HG02678 (cell line): ENCODE data around the gene MYO9B.
"Not testable (repeated sequence)": the region's sequence is repeated elsewhere in the genome, so short reads cannot be mapped to it uniquely, and the experiment has no call there.

Source experiments
- ATAC-seq: cut with Tn5 transposase; IDR thresholded peaks from one replicate; pipeline ENCODE4 v1.9.1; 2021; ENCODE audit warnings: mild to moderate bottlenecking, moderate library complexity; ENCODE audit not compliant: unreplicated experiment

MYO9B gene

DNA sequence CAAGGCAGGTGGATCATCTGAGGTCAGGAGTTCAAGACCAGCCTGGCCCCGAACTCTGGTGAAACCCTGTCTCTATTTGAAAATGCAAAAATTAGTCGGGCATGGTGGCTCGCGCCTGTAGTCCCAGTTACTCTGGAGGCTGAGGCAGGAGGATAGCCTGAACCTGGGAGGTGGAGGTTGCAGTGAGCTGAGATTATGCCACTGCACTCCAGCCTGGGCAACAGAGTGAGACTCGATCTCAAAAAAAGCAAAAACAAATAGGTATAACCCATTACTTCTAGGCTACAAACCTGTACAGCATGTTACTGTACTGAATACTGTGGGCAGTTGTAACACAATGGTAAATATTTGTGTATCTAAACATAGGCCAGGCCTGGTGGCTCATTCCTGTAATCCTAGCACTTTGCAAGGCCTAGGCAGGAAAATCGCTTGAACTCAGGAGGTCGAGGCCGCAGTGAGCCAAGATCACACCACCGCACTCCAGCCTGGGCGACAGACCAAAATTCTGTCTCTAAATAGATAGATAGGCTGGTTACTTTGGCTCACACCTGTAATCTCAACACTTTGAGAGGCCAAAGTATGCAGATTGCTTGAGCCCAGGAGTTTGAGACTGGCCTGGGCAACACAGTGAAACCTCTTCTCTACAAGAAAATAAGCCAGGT is 63.5 kb downstream of the MYO9B start:
- no peak for ATAC-seq

DNA sequence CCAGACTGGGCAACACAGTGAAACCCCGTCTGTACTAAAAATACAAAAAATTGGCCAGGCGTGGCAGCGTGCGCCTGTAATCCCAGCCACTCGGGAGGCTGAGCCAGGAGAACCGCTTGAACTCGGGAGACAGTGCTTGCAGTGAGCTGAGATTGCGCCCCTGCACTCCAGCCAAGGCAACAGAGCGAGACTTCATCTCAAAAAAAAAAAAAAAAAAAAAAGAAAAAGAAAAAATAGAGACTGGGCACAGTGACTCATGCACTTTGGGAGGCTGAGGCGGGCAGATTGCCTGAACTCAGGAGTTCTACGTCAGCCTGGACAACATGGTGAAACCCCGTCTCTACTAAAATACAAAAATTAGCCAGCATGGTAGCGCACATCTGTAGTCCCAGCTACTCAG is 69.2 kb downstream of the MYO9B start:
- not testable (repeated sequence) for ATAC-seq

DNA sequence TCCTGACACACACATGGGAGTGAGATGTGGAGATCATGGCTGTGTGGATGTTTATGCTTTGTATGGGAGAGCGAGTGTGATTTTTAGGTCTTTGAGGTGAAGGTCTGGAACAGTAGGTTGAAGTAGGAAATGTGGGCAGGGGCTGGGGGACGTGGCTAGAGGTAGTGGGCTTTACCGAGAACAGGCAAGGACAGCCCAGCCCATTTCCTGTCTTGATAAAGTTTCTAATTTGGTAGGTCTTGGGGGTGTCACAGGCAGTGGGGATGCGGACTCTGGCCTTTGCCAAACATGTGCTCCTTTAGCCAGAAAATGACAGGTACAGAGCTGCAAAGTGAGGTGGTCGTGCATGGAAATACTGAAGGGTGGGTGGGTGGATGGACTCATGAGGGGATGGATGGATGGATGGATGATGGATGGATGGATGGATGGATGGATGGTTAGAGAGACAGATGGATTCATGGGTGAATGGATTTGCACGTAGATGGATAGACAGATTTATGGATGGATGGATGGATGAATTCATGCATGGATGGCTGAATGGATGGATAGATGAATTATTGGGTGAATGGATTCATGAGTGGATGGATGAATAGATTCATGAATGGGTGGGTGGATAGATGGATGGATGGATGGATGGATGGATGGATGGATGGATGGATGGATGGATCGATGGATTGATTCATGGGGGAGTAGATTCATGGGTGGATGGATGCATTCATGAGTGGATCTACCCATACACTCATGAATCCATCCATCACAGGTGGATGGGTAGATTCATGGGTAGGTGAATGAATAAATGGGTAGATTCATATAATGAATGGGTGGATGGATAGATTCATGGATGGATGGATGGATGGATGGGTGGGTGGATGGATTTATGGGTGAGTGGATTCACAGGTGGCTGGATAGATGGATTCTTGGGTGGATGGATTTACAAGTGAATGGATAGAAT is 70.2 kb downstream of the MYO9B start:
- no peak for ATAC-seq

DNA sequence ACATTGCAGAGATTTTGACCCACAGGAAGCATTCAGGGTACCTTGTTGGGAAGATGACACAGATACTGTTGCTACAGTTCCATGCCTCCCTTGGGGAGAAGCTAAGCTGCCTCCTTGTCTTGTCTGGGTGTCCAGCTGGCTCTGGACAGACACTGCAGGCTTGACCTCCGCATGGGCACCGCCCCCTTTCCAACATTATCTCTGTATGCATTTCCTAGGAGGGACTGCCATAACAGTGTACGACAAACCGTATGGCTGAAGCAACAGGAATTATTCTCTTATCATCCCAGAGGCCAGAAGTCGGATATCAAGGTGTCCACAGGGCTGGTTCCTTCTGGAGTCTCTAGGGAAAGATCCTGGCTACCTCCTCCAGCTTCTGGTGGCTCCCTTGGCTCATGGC is 72.6 kb downstream of the MYO9B start:
- no peak for ATAC-seq

DNA sequence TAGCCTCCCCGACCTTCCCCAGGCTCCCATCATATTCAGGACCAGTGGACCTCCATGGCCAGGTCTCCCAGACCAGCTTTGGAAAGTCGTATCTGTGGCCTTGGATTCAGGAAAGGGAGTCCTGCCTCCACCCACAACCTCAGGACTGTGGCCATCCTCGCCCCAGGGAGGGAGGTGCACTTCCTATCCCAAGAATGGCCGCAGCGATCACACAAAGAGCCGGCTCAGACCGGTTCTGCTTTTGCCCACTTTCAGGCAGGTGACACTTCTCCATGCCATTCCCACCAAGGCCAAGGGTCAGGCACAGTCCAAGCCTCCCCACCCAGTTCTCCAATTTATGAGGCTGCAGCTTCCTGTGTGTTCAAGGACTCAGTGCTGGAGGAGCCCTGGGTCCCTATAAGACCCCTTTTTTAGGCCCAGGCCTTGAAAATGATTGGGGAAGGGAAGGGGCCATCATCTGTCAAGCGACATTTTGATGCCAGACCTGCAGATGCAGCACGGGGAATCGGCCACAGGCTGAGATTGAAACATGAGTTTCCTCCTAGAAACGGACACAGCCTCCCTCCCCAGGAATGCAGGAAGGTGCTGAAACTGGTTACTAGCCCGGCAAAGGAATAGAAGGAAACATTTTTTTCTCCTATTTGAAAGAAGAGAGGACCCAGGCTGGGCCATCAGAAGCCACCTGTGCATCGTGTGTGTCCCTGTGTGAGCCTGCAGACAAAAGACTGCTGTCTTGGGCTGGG is 74.0 kb downstream of the MYO9B start:
- no peak for ATAC-seq

DNA sequence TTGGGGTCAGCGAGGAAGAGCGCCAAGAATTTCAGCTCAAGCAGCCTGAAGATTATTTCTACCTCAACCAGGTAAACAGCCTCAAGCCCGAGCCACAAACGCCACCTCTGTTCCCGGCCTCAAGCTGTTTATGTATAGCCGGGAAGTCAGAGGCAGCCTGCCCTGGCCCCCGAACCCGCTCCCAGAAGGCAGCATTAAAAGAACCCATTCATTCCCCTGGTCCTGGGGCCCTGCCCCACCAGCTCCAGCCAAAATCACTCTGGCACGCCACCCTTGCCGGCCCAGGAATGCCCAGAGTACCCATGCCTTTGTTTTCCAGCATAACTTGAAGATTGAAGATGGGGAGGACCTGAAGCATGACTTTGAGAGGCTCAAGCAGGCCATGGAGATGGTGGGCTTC is 78.4 kb downstream of the MYO9B start:
- no peak for ATAC-seq

DNA sequence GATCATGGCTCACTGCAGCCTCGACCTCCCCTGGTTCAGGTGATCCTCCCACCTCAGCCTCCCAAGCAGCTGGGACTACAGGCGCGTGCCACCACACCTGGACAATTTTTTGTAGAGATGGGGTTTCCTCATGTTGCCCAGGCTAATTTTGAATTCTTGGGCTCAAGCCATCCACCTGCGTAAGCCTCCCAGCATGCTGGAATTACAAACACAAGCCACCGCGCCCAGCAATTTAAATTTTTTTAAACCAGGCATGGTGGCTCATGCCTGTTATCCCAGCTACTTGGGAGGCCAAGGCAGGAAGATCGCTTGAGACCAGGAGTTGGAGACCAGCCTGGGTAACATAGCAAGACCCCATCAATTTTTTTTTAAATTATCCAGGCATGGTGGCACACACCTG is 79.7 kb downstream of the MYO9B start:
- ATAC-seq, result no peak

DNA sequence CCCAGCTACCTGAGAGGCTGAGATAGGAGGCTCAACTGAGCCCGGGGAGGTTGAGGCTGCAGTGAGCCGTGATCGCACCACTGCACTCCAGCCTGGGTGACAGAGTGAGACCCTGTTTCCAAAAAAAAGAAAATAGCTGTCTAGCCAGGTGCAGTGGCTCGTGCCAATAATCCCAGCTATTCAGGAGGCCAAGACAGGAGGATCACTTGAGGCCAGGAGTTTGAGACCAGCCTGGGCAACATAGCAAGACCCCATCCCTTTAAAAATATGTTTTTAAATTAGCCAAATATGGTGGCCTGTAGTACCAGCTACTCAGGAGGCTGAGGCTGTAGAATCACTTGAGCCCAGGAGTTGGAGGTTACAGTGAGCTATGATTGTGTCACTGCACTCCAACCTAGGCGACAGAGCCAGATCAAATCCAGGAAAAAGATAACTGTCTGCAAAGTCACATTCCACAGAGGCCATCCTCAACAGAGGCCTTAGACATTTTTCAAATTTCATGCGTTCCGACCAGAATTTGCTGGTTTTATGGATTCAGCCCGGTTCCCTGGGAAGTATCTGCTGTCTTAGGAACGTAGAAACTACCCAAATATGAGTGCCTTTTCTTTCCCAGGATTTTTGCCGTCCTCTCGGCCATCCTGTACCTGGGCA is 80.8 kb downstream of the MYO9B start:
- ATAC-seq, result no peak

DNA sequence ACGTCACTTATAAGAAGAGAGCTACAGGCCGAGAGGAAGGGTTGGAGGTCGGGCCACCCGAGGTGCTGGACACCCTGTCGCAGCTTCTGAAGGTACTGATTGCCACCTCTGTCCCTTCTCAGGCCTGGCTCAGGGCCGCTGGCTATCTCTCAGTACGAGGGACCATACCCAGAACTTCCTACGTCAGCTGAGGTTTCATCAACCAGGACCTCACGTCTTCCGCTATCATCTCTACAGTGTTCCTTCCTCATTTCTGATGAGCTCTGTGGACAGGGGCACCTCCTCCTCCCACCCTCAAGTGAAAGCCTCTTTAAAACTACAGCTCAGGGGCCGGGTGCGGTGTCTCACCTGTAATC is 81.3 kb downstream of the MYO9B start:
- no peak for ATAC-seq

DNA sequence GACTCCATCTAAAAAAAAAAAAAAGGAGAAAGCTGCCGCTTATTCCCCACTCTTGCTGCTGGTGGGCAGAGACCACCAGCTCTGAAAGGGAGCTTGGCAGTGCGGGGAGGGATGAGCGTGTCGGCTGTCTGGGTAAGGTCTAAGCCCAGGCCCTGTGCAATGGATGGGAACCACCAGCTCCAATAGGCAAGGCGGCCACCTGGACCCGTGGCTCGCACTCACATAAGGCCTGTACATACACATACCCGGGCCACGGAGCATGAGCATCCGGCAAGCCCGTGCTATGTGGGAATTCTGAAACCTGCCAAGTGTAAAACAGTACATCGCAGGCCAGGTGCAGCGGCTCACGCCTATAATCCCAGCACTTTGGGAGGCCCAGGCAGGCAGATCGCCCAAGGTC is 83.0 kb downstream of the MYO9B start:
- no peak for ATAC-seq

DNA sequence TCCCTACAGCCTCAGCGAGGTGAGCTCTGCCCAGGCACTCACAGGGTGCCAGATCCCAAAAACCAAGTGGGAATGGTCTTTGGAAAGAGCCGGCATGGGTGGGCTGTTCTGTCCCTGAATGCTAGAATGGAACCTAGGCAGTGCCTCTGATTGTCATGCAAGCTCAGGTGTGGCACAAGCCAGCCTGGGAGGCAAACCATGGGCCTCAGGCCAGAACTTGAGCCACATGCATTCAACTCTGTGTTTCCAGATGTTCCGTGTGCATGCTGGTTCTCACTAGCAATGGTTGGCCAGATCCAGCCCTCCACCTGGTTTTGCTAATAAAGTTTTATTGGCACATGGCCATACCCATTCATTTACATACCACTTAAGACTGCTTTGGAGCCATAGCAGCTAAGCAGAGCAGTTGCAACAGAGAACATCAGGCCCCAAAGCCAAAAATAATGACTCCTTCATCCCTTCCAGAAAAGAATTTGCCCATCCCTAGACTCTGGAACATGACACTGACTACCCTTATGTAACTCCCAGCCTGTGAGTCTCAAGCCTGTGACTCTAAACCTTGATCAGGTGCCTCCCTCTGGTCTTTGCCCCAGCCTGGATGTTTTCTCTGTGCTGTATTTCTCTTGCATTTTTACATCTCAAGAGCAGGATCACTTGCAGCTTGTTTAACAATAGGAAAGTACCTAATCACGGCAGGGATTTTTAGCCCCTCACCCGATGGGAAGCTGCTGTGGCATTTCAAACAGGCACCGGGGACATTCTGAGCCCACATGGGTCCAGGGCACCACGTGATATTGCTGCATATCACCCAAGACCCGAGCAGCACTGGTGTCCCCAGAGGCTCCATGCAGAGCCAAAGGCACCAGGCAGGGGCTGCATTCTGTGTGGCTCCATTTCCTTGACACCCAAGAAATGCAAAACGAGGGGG is 84.2 kb downstream of the MYO9B start:
- ATAC-seq, result no peak

DNA sequence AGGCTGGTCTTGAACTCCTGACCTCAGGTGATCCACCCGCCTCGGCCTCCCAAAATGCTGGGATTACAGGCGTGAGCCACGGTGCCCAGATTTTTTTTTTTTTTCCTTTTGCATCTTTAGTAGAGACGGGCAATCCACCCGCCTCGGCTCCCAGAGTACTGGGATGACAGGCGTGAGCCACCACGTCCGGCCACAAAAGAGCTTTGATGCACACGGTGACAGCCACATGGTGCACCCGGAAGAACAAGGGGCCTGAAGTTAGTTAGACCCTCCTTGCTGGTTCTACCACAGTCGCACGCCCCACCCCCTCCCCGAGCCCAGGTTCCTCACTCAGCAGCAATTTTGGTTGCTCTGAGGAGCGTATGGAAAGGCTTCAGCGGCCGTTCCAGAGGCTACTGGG is 85.3 kb downstream of the MYO9B start:
- ATAC-seq, result no peak

DNA sequence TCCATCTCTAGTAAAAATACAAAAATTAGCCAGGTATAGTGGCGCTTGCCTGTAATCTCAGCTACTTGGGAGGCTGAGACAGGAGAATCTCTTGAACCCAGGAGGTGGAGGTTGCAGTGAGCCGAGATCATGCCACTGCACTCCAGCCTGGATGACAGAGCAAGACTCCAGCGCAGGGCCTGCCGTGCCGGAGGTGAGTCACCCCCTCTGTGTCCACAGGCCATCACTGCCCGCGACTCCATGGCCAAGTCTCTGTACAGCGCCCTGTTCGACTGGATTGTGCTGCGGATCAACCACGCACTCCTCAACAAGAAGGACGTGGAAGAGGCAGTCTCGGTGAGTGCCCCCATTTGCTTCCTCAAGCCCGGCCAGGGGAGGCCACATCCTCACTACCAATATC is 86.6 kb downstream of the MYO9B start:
- not testable (repeated sequence) for ATAC-seq

DNA sequence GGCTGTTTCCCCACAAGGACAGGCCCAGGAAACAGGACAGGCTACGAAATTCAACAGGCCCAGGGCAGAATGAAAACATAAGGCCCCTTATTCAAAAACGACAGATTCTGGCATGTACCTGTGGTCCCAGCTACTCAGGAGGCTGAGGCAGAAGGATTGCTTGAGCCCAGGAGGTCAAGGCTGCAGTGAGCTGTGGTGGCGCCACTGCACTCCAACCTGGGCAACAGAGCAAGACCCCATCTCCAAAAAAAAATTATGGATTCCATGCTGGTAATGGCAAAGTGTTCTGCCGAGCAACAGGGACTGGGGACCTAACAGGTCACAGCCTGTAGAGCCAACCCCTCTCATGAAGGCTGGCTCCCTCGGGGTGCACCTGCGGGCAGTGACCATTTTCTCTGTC is 87.0 kb downstream of the MYO9B start:
- ATAC-seq, result no peak

DNA sequence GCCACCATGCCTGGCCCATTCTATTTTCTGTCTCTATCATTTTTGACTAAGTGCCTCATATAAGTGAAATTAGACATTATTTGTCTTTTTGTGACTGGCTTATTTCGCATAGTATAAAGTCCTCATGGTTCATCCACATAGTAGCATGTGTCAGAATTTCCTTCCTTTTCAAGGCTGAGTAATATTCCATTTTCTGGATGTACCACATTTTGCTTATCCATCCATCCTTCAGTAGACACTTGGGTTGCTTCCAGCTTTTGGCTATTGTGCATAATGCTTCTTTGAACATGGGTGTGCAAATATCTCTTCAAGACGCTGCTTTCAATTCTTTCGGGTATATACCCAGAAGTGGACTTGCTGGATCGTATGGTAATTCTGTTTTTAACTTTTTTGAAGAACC is 88.1 kb downstream of the MYO9B start:
- no peak for ATAC-seq

DNA sequence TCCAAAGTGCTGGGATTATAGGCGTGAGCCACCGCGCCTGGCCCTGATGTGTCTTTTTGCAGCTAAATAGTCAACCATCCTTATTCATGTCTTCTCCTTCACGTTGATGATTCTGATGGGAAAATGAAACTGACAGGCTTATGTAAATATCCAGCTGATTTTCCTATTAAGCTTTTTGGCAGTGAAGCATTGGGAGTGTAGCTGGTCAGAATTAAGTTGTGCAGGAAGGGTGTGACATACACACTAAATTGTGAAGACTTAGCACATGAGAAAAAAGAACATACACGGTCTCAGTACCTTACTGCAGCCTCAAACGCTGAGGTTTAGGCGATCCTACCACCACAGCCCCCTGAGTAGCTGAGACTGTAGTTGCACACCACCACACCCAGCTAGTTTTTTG is 89.1 kb downstream of the MYO9B start:
- ATAC-seq, result no peak

DNA sequence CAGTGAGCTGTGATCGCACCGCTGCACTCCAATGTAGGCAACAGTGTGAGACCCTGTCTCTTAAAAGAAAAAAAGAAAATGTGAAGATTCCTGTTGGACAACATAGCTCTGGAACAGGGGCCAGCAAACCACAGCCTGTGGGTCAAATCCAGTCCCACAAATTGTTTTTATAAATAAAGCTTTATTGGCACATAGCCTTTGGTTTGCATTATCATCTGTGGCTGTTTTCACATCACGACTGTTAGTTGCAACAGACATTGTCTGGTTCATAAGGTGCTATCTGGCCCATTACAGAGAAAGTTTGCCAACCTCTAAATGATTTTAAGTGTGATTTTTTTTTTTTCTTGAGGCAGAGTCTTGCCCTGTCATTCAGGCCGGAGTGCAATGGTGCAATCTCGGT is 90.1 kb downstream of the MYO9B start:
- no peak for ATAC-seq

DNA sequence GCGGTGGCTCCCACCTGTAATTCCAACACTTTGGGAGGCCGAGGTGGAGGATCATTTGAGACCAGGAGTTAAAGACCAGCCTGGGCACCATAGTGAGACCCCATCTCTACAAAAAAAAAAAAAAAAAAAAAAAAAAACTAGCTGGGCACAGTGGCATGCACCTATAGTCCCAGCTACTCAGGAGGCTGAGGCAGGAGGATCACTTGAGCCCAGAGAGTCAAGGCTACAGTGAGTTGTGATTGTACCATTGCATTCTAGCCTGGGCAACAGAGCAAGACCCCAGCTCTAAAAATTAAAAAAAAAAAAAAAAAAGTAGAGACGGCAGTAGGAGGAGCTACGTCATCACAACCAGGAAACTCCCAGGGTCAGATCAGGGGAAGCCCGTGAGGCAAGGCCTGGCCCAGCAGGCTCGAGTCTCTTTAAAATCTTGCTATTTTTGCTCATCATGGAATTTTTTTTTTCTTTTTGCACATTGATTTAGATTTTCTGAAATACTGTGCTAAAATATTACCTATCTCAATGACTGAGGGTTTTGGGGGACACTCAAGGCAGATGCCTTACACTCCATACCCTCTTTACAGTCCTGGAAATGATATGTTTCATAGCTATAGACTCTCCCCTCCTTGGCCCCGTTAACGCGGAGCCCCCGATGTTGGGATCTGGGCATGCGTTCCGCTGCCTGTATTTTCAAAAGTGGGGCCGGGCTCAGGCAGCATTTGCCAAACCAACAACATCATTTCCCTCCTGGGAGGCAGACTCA is 95.1 kb downstream of the MYO9B start:
- ATAC-seq, result no peak

DNA sequence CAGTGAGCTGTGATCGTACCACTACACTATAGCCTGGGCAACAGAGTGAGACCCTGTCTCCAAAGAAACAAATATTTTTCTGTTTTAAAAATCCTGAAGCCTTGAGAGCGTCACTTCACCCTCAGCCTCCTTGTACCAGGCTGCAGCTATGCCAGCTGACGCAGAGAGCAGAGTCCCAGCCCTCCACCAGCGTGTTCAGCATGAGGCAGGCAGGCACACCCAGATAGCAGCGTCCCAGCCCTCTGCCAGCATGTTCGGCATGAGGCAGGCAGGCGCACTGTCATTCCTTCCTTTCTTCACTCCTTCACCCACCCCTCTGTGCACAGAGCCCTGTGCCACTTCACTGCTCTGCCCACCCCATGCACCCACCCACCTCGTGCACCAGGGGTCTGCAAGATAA is 96.3 kb downstream of the MYO9B start:
- ATAC-seq, result no peak
